HG03196 (cell line): ENCODE results near the gene COL13A1.

ENCODE experiments used
- ATAC-seq: cut with Tn5 transposase; IDR thresholded peaks from one replicate; pipeline ENCODE4 v1.9.1; 2021; ENCODE audit not compliant: unreplicated experiment

Gene COL13A1

DNA sequence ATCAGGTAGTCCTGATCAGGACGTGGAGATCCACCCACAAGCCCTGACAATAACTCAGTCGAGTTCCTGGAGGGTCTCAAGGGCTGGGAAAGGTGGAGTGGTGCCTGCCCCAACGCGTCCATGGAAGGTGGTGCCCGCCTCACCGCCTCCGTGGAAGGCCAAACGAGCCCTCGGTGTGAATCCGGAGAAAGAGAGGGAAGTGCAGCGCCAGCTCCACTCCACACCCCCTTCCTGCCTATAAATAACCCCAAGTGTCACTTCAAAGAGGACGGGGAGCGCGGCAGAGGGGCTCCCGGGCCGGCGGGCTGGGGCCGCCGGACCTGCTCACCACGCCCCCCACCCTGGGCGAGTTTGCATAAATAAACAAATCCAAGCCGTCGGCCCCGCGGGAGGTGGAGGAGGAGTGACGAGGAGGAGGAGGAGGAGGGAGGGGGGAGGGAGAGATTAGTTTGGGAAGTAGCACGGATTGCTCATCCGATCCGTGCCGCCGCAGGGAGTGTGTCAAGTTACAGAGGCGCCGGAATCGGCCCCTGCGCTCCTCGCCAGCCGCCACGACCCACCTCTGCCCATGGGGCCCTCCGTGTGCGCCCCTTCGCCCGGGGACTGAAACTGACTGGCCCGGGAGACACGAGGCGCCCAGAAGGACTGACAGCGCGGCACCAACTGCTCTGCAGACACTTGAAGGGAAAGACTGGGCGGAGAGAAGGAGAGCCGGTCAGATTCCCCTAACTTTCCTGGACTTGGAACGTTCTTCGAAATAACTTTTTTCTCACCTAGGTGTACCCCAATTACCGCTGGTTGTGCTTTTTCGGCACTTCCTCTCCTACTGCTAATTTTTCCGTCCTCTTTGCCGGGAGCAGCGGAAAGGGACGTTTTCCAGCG is at the start of gene COL13A1:
COL13A1 (plus strand) TSS at position 473 of the 882 bp plus-strand sequence. CDS start 518 bp downstream, outside the sequence.
- ATAC-seq: no peak

DNA sequence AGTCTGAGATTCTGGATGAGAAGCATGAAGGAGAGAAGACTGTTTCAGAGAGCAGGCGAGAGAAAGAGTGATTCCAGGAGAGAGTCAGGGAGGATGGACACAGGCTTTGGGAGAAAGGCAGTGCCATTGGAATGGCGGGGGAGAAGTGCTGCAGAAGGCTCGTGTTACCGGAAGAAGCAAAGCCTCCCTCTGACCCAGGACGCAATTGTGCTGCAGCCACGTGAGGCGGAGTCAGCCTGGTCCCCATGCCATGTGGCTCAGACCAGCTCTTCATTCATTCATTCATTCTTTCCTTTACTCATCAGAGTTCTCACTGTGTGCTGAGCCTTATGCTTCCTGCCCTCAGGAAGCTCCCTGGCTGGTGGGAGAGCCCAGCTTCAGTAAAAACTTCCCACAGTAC is 49.2 kb upstream of the COL13A1 start:
- no peak for ATAC-seq

DNA sequence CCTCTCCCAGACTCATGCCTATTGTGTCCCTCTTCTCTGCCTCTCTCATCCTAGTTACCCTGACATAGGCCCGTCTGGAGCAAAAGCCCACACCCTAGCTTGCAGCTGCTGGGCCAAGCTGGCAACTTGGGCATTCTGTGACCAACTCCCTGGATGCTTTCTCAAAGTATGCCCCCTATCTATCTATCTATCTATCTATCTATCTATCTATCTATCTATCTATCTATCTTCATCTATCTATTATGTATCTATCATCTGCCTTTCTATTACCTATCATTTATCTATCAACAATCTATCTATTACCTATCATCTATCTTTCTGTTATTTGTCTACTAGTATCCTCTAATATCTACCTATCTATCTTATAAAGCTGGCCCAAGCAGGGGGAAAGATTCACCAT is 45.4 kb upstream of the COL13A1 start:
- ATAC-seq: no peak

DNA sequence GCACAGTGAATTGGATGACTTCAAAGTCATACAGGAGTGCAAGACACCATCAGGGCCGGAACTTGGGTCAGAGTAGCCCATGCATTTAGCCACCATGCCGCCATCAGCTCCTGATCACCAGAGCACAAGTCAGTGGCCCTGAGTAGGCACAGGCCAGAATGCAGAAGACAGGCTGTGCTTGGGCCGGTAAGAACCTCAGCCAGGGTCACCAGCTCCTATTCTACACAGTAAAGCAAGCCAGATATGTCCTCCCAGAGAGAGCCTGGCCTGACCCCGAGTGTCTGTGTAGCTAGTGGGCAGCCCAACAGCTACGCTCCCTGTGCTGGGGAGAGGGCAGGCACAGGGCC is 44.5 kb upstream of the COL13A1 start:
- ATAC-seq: no peak

DNA sequence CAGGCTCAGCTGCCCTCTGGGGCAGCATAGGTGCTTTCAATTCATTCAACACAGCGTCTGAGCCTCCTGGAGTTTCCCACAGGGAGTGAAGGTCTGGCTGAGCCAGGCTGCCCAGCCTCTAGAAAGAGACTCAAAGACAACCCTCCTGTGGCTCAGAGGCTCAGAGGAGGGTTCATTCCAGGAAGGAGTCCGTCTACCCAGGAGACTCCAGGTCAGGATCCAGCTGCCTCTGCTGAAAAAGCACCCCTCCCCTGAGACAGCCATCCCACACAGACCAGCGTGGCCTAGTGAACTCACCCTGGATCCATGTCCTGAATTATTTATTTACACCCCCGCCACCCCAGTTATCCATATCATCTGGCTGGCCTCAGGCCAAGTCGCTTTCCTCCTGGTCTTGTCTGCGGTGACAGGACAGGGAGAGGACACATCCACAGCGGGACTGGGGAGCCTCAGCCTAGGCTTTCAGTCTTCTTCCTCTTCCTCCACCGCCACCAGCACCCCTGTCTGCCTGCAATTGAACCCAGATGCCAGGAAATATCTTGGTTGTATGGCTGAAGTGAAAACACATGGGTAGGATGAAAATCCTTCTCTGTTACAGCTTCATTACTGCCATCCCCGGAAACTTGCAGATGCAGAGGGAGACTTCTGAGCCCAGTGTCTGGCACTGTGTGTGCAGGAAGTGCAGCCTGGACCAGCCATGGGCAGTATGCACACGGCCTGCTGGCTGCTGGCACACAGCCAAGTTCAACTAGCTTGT is 44.0 kb upstream of the COL13A1 start:
- no peak for ATAC-seq

DNA sequence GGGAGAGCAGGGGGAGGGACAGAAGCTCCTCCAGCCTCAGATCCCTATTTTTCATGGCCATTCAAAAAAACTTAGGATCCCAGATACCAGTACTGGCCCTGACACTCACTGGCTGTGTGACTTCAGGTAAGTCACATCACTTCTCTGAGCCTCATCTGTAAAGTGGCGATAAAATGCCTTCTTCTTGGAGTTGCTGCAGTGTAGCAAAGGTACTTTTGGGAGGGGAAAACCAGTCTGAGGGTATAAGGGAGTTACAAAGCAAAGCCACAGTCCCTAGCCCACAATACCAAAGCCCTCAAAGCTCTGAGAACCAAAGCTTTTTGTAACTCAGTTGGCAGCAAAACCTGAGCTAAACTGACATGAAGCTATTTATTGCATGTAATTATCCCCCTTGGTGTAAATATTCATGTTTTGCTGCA is 43.4 kb upstream of the COL13A1 start:
- ATAC-seq: no peak

DNA sequence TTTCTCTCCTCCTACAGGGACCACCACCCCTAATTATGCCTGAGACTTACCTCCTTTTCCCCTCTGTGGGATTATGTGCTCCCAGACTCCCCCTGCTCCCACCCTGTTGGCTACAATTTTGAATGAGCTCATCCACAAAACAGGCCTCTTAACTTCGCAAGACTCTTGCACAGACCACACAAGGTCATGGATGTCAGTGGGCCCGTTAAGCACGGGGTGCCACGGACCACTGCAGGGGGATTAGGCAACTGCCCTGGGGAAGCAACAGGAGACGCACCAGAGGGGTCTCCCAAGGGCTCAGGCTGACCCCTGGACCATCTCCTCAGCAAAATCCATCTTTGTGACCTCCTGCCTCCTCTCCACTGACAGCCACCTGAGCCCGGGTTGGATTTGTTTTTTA is 42.1 kb upstream of the COL13A1 start:
- no peak for ATAC-seq

DNA sequence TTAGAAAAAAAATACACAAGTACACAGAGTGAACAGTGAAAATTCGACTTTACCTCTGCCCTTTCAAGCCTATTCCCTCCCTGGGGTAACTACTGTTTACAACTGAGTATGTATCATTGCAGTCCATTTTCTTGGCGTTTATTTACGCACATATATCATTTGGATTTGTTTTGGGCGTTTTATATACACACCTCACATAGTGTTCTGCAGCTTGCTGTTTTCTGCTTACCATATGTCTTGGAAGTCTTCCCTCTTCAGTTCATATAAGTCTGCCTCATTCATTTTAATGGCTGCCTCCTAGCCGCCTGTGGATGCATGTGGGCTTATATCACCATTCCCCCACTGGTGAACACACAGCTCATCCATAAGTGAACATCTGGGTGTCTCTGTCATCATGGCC is 41.6 kb upstream of the COL13A1 start:
- no peak for ATAC-seq

DNA sequence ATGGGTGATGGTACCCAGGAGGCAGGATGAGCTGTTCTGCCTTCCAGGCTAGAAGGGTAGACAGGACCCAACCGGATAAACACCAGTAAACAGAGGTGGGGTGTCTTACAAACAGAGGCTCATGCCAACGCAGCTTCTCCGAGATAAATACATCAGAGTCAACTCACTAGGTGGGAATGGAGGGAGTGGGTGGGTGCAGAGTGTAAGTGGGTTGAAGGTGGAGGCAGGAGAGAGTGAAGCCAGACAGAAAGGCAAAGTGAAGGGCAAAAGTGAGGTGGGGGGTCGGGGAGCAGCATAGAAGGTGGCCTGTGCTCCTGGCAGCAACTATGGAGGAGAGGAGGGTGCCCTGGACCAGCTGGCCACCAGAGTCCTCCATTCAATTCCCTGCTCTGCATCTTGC is 40.4 kb upstream of the COL13A1 start:
- ATAC-seq: no peak

DNA sequence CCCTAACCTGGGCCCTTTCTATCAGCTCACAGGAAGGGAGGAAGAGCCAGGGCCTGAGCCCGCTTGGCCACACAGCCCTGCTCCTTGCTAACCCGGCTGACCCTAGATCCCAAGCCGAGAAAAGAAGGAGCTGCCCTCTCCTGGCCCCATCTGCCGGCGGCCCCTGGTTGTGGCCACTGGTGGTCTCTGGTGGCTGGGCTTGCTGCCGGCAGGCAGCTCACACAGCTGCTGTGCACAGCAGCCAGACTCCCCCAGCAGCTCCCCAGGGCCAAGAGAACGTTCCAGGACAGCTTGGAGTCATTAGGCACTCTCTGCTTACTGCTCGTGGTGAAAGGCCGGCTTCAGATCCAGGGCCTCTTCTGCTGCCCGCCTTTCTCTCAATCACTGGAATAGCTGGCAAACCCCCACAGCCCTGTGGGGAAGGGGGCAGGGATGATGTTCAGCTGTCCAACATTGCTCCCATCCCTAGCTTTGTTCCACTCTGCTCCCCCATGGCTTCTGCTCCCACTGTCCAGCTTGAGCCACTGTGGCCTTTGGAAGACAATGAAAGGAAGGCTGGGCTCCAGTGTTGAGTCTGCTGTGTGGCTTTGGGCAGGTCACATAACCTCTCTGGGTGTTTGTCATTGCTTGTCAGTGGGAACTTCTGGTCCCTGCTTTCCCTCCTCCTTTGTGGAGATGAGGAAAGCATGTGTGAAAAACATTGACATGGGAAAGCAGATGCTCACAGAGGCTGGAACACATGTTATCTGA is 35.4 kb upstream of the COL13A1 start:
- ATAC-seq: no peak

DNA sequence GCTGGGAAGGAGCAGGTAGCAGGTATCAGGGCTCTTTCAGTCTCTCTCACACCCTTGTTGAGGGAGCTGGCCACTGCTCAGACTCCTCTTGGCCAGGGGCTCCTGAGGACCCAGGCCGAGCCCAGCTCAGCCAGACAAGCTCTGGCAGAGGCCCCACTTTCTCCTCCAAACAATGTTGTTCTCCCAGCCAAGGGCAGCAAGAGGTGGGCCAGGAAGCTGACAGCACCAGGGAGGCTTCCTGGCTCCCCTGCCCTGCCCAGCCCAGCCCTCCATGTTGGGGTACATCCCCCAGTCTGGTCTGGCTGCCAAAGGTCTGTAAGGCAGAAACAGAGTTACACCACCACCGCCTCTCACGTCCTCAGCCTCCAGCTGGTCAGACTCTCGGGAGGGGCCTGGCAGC is 33.9 kb upstream of the COL13A1 start:
- ATAC-seq: no peak

DNA sequence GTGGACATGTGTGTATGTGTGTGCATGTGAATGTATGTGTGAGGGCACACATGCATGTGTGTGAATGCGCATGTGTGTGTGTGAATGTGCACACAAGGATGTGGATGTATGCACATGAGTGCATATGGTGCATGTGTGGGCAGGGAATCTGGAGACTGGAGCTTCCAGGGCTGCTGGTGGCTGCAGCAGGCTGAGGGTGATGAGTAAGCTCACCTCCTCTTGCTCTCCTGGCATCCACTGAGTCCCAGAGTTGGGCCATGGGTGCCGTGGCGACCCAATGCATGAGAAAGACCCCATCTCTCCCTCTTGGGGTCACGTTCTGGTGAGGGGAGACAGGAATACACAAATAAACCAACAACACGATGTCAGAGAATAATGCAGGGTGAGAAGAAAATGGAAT is 33.3 kb upstream of the COL13A1 start:
- ATAC-seq: no peak

DNA sequence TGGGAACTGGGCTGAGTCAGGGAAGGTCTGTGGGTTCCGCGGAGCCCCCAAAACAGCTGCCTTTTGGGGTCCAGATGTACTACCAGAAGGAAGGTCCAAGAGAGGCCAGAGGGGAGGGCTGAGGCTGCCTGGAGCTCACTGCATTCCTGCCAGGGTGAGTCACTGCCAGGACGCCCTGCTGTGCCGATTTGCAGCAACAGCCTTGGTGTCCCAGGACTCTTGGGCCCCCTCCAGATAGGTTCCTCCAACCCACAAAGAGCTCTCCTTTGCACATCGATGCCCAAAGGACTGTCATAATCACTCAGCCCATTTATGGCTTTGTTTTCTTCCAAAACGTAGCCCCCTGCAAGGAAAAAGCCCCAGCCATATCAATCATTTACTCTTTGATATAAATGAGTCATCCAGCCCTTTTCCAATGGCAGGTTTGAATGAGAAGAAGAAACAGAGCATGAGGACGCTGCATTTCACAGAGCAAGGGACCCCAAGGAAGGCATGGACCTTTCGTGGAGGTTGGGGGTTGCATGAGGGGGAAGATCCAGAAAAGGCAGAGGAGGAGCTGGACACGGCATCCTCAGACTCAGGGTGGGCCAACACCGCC is 32.2 kb upstream of the COL13A1 start:
- ATAC-seq: no peak

DNA sequence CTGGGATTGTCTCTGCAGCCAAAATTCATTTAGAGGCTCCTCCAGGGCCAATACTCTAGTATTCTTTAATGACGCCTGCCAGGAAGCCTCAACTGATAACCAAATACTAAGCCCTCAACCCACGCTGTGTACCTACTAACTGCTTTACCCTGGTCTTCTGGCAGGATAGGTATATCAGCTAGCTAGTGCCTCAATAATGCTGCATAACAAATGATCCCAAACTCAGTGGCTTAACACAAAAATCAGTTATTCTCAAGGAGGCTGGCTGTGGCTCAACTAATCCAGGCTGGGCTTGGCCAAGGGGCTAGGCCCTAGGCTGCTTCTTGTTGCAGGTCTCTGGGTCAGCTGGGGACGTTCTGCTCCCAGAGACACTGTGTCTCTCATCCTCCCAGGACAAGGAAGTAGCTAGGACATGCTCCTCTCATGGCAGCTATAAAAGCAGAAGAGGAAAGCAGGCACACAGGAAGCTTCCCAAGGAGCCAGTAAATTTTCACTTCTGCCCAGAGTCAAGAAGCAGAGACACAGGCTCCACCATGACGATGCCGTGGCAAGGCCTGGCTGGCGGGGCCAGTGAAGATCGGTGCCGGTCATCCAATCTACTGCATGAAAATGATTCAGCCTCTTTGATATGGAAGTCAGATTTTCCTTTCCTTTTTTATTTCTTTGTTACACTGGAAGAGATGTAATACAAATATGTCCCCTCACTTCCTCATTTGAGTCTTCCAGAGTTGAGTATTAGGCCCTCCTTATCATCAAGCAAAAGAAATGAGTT is 28.6 kb upstream of the COL13A1 start:
- no peak for ATAC-seq

DNA sequence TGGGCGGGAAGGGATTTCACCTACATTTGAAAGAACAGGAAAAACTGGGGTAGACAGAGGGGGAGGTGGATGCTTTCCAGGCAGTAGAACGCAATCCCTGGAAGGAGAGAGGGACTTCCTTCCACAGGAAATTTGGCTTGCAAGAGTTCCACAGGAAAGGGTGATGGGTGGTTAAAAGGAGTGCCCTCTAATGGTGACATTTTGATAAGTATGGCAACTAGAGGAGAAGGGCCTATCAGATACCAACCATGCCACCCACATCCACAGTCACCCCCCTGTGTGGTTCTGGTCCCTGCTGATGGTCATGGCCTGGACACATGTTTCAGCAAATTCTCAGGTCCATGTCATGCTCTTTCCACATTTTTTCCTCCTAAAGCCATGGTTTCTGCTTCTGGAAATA is 27.1 kb upstream of the COL13A1 start:
- no peak for ATAC-seq

DNA sequence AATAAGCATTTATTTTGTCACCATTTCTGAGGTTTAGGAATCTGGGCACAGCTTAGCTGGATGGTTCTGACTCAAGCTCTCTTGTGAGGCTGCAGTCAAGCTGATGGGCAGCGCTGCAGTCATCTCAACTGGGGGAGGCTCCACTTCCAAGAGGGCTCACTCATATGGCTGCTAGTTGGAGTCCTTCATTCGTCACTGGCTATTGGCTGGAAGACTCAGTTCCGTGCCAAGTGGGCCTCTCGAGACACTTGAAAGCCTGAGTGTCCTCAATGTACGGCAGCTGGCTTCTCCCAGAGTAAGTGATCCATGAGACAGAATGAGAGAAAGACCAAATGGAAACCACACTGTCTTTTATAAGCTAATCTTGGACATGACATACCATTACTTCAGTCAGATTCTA is 21.6 kb upstream of the COL13A1 start:
- ATAC-seq: no peak

DNA sequence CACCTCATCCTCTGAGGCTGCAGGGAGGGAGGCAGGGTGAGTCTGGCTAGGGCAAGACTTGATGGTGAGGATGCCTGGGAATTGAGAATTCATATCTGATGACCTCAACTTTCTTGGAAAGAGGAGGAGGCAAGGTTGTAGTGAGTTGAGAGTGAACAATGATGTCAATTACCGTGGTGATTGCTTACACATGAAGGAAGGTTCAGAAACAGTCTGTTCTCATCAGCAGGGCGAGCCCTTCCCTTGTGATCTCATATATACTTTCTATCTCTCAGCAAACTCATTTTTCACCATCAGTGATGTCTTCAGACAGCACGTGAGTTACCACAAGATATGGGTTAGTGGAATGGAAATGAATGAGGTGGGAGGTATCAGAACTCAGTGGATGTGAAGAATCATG is 20.1 kb upstream of the COL13A1 start:
- no peak for ATAC-seq

DNA sequence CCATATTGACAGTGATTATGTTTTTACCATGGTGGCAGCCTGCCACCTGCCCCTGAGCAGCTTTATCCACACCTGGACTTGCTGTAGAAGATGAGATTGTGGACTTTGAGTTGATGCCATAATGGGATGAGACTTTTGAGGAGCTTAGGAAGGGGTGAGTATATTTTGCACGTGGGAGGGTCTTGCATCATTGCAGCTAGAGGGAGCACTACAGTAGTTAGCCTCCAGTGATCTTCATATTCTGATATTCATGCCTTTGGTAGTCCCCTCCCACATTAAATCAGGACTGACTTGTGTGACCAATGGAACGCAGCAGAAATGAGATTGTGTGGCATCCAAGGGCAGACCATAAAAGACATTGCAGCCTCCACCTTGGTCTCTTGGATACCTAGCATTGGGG is 18.2 kb upstream of the COL13A1 start:
- ATAC-seq: no peak

DNA sequence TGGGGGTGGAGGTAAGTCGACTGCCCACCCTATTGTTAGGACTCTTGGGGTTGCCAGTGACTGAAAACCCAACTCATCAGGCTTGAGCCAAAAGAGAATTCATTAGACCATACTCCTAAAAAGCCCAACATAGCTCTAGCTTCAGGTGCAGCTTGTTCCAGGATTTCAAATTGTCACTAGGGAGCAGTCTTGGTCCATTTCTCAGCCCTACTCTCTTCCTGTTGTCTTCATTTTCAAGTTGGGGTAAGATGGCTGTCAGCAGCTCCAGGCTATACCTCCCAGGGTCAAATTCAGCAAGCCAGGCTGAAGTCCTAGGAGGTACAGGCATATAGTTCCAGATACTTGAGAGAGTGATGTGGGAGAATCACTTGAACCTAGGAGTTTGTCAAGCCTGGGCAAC is 14.9 kb upstream of the COL13A1 start:
- no peak for ATAC-seq

DNA sequence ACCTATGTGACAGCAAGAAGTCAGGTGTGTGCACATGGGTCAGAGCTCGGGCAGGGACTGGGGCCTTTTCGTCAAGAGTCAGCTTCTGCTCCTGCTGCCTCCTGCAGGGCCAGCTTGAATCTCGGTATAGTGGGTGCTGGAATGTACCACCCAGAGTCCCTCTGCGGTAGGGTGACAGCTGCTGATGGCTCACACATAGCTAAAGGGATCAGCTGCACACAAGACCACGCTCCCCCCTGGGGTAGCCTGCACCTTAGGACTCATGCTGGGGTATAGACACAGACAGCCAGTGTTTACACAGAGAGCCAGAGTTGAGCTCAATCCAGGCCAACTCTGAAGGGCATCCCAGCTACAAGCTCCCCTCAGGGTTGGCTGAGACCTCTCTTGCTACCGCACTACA is 14.0 kb upstream of the COL13A1 start:
- ATAC-seq: no peak

DNA sequence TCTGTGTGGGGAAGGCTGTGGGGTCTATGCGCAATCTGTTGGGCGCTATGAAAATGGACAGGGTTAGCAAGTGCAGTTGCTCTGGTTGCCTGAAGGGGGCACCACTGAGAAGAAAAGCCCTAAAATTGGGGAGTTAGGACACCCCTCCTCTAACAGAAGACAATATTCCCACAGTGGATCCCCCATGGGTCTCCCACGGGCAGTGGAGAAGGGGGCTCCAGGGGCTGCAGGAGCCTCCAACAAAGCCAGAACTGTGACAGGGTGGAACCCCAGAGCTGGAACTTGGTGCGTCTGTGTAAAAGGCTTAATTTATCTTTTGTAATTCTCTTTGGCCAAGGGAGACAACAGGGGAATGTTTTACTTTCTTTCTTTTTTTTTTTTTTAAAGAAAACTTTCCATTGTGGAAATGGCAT is 12.5 kb upstream of the COL13A1 start:
- ATAC-seq: no peak
